ENCODE measurements around the gene CALML4. TPM values are rescaled to one million over a fixed set of nuclear protein-coding genes. Genes with fewer than 3 reads are reported as not detected.

The CALML4 gene
- total and polyA plus RNA-seq, 2 experiments from 2014 or later = 13.4 to 16.2 TPM

GRCh38 chr15:68224546-68225250, 19.6 kb upstream of the CALML4 start:
- Histone ChIP-seq H3K4me1 (ENCODE audit: insufficient read depth) (peaks cover 17% of the 10 kb centered on the region; the same call in 1 of the 2 replicates), H3K36me3 (ENCODE audit: insufficient read depth) (no peaks in the 10 kb centered on the region; the same call in 1 of the 2 replicates), H3K4me2 (no peak overlapping the region), H3K27ac (ENCODE audit: low read depth) (no peak overlapping the region), H3K4me3 (no peak overlapping the region), H4K20me1 (replicated peaks; ENCODE audit: insufficient read depth) (peaks cover 34% of the 10 kb centered on the region), H3K27me3 (ENCODE audit: insufficient read depth) (no peaks in the 10 kb centered on the region), H3F3A (replicated peaks; ENCODE audit: low read depth) (peaks cover 9% of the 10 kb centered on the region; the same call in 1 of the 2 replicates), H3K9me2 (ENCODE audit: insufficient read depth) (no peaks in the 10 kb centered on the region), H3K79me2 (replicated peaks; ENCODE audit: insufficient read depth) (peaks cover 77% of the 10 kb centered on the region), H2AFZ (no peak overlapping the region)
- Mint-ChIP-seq H3K27me3 (ENCODE audit: insufficient read depth, low read depth, poor library complexity) (peaks cover 5% of the 10 kb centered on the region), H3K4me3 (no peak overlapping the region), H3K4me1 (peaks cover 23% of the 10 kb centered on the region), H3K9me3 (peaks cover 27% of the 10 kb centered on the region), H3K36me3 (ENCODE audit: low read depth) (peaks cover 49% of the 10 kb centered on the region), H3K27ac (no peak overlapping the region)
- no peak for DNase-seq (ENCODE audit: low spot score)
- no peak for ATAC-seq
- TF ChIP-seq CREB1 (CRISPR knock-in tag; IDR thresholded peaks at IDR 0.05; ENCODE audit: low read depth) (no peak), STAT1 (IDR thresholded peaks at IDR 0.05; ENCODE audit: unreplicated experiment) (no peak), ZNF114 (CRISPR knock-in tag; IDR thresholded peaks at IDR 0.05) (no peak), ETS1 (IDR thresholded peaks at IDR 0.05) (no peak), ZNF462 (CRISPR knock-in tag; IDR thresholded peaks at IDR 0.05) (no peak), EZH2 (IDR thresholded peaks at IDR 0.05; ENCODE audit: low read depth, unreplicated experiment) (no peak), ZNF331 (CRISPR knock-in tag; IDR thresholded peaks at IDR 0.05; ENCODE audit: low read depth) (no peak), JUNB (IDR thresholded peaks at IDR 0.05; ENCODE audit: unreplicated experiment) (no peak), CTCF (conservative IDR thresholded peaks at IDR 0.05; ENCODE audit: low read depth in 2 of 2) (no peak), NANOG (IDR thresholded peaks at IDR 0.05; ENCODE audit: borderline replicate concordance) (no peak), REST (IDR thresholded peaks at IDR 0.05; ENCODE audit: unreplicated experiment) (no peak), EZH2phosphoT487 (IDR thresholded peaks at IDR 0.05; ENCODE audit: unreplicated experiment) (no peak), POLR2AphosphoS5 (IDR thresholded peaks at IDR 0.05; ENCODE audit: low read depth) (no peak)
